Activated T-helper 1 cell treated with anti-CD3 and anti-CD28 coated beads, Interleukin-12 subunit alpha, Interleukin-12 subunit beta, Interleukin-2, Interleukin-4 antibody, amounts not matched to agents 30 ng/mL and 10 ng/mL and 1 ng/mL, durations not matched to agents 14 hours and 24 hours and 36 hours (primary cell): Measurements from ENCODE around the gene SYNM. TPM values are rescaled to one million over a fixed set of nuclear protein-coding genes. Genes with fewer than 3 reads are reported as not detected.
A peak's percentile ranks its signal among the peaks of the same experiment; 100 is the strongest.
"Not testable (repeated sequence)": the region's sequence is repeated elsewhere in the genome, so short reads cannot be mapped to it uniquely, and the experiment has no call there.

Experiments used
- DNase-seq: peaks from one replicate; pipeline ENCODE4 v3.0.0; 2021; ENCODE audit warnings: low spot score
- H3K27ac Mint-ChIP-seq: one replicate; pipeline ENCODE4 v1.8.0; 2021; ENCODE audit warnings: mild to moderate bottlenecking, mixed read lengths
- H3K27me3 Mint-ChIP-seq: one replicate; pipeline ENCODE4 v1.8.0; 2022; ENCODE audit warnings: mild to moderate bottlenecking, moderate library complexity, mixed read lengths; ENCODE audit not compliant: insufficient read depth
- H3K36me3 Mint-ChIP-seq: one replicate; pipeline ENCODE4 v1.8.0; 2021; ENCODE audit warnings: low read depth, mixed read lengths
- H3K4me1 Mint-ChIP-seq: one replicate; pipeline ENCODE4 v1.8.0; 2021; ENCODE audit warnings: low read depth, mixed read lengths
- H3K4me3 Mint-ChIP-seq: one replicate; pipeline ENCODE4 v1.8.0; 2021; ENCODE audit warnings: mild to moderate bottlenecking, moderate library complexity, mixed read lengths
- H3K9me3 Mint-ChIP-seq: one replicate; pipeline ENCODE4 v1.8.0; 2021; ENCODE audit warnings: mixed read lengths
- intact Hi-C: fragments of 100-400 bp; cut with micrococcal nuclease; formaldehyde crosslinking; loops from one replicate; pipeline ENCODE4 v1.15.1; 2024
- total RNA-seq: library from RNA; stranded (reverse); gene quantifications from 2 replicates; pipeline ENCODE4 v1.2.3, GENCODE V29; 2022

The SYNM gene, protein sequence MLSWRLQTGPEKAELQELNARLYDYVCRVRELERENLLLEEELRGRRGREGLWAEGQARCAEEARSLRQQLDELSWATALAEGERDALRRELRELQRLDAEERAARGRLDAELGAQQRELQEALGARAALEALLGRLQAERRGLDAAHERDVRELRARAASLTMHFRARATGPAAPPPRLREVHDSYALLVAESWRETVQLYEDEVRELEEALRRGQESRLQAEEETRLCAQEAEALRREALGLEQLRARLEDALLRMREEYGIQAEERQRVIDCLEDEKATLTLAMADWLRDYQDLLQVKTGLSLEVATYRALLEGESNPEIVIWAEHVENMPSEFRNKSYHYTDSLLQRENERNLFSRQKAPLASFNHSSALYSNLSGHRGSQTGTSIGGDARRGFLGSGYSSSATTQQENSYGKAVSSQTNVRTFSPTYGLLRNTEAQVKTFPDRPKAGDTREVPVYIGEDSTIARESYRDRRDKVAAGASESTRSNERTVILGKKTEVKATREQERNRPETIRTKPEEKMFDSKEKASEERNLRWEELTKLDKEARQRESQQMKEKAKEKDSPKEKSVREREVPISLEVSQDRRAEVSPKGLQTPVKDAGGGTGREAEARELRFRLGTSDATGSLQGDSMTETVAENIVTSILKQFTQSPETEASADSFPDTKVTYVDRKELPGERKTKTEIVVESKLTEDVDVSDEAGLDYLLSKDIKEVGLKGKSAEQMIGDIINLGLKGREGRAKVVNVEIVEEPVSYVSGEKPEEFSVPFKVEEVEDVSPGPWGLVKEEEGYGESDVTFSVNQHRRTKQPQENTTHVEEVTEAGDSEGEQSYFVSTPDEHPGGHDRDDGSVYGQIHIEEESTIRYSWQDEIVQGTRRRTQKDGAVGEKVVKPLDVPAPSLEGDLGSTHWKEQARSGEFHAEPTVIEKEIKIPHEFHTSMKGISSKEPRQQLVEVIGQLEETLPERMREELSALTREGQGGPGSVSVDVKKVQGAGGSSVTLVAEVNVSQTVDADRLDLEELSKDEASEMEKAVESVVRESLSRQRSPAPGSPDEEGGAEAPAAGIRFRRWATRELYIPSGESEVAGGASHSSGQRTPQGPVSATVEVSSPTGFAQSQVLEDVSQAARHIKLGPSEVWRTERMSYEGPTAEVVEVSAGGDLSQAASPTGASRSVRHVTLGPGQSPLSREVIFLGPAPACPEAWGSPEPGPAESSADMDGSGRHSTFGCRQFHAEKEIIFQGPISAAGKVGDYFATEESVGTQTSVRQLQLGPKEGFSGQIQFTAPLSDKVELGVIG (N-terminal part only)
- 2.0 and 2.2 TPM in 2 replicates for total RNA-seq

DNA sequence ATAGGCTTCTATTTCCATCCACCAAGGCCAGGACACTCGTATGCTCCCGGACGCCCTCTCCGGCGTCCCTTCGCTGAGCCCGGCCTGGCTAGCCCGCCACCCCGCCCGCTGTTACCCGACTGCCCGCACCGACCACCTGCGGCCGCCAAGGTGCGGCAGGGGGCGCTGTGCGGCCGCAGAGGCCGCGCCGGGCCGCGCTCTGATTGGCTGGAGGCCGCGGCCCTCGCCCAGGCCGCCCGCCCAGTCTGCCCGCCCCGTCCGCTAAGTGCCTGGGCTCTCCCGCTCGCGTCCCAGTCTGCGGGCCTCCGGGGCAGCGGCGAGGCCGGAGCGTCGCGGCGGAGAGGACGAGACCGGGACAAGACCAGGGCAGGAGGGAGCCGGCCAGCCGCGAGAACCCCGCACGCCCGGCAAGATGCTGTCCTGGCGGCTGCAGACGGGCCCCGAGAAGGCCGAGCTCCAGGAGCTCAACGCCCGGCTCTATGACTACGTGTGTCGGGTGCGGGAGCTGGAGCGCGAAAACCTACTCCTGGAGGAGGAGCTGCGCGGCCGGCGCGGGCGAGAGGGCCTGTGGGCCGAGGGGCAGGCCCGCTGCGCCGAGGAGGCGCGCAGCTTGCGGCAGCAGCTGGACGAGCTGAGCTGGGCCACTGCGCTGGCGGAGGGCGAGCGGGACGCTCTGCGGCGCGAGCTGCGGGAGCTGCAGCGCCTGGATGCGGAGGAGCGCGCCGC is at the start of gene SYNM:
Gene SYNM, plus strand, starts transcription at position 293 of the 726 bp plus-strand sequence. Its CDS starts 120 bp downstream, at position 413.
- peak; percentile 39 for DNase-seq
- Mint-ChIP-seq H3K4me3 (peak within 1 kb of the TSS; percentile 69), H3K9me3 (no peaks in the 10 kb centered on the region), H3K27ac (no peak within 1 kb of the TSS), H3K4me1 (peaks cover 12% of the 10 kb centered on the region), H3K36me3 (no peaks in the 10 kb centered on the region), H3K27me3 (peaks cover 36% of the 10 kb centered on the region)
- intact Hi-C loops: loop anchor here (1.0 to 10.0 kb wide), 3 partner anchors 108 to 650 kb away; partner anchors contain the start of gene LRRC28

DNA sequence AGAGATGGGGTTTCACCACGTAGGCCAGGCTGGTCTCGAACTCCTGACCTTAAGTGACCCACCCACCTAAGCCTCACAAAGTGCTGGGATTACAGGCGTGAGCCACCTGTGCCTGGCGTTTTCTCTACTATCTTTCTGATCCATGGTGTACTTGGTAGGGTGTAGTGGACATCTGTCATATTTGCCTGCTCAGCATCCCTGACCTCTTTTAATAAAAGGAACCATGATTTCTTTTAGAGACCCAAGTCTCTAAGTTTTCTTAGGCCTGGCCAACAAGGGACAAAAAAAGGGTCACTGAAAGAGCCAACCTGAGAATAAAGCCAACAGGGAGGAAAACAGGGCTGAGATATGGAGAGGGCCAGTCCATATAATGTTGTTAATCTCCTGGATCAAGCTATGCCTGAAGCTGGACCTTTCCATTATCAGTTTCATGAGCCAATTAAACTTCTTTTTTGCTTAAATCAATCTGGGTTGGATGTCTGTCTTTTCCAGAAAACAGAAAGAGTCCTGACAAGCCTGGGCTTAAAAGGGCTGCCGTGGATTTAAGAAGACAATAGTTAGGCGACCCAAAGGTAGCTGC is 49.2 kb upstream of the SYNM start:
- intact Hi-C loops: loop anchor here (5.0 kb wide), 1 partner anchor 538 kb away; no protein-coding TSS in a partner anchor
- H3K4me1 Mint-ChIP-seq: peaks cover 15% of the 10 kb centered on the region
- H3K27me3 Mint-ChIP-seq: peaks cover 22% of the 10 kb centered on the region
- no peak overlapping the region for H3K27ac Mint-ChIP-seq
- no peak overlapping the region for H3K4me3 Mint-ChIP-seq
- no peaks in the 10 kb centered on the region for H3K36me3 Mint-ChIP-seq
- no peak for DNase-seq
- no peaks in the 10 kb centered on the region for H3K9me3 Mint-ChIP-seq

DNA sequence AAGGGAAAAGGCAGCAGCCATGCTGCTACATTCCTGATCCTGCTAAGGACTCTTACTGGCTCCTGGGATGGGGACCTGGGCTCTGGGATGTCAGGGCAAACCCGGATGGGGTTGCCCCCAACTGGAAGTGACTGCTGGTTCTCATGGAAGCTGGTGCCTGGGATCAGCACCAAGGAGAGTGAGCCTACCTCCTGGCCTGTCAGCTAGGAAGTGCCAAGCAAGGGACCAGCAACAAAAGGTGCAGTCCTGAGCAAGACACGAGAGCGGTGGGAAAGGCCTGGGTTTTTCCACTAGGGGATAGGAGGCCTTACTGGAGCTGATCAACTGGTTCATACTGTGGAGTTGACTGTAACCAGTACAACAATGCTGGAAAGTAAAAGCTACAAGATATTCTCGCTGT is 47.9 kb upstream of the SYNM start:
- Mint-ChIP-seq H3K4me3 (no peak overlapping the region), H3K4me1 (peaks cover 13% of the 10 kb centered on the region), H3K27ac (no peak overlapping the region), H3K36me3 (no peaks in the 10 kb centered on the region), H3K9me3 (no peaks in the 10 kb centered on the region), H3K27me3 (peaks cover 31% of the 10 kb centered on the region)
- DNase-seq: no peak
- intact Hi-C loops: loop anchor here (5.0 kb wide), 1 partner anchor 540 kb away; no protein-coding TSS in a partner anchor

DNA sequence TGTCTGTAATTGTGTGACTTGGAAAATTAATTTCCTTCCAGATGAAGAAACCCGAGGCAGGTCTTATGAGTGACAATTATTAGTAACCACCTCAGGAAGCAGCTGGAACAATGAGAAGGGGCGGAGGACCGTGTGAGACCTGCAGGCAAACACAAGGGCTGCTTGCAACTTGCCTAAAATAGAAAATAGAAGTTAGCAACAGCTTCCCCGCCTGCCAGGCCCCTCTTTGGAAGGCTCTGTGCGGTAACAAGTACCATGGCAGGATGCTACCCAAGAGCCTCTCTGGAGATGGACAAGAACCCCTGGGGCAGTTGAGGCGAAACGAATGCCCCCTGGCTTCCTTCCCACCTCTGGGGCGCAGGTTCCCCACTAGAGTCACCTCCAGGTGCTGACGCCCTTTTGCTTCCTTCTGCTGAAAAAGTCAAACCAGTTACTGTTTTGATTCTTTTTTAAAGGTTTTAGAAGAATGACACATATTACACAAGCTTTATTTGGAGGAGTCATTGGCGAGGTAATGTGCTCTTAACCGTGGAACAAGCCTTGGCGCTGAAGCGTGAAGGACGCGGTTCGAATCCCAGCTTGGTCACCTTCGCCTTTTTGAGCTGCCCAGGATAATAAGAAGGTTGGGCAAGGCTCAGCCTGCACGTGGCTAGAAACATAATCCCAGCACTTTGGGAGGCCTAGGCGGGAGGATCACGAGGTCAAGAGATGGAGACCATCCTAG is 47.0 kb upstream of the SYNM start:
- Mint-ChIP-seq H3K4me3 (peak overlapping the region; percentile 79), H3K9me3 (no peaks in the 10 kb centered on the region), H3K36me3 (no peaks in the 10 kb centered on the region), H3K4me1 (peaks cover 8% of the 10 kb centered on the region), H3K27ac (peak overlapping the region; percentile 58), H3K27me3 (peaks cover 31% of the 10 kb centered on the region)
- no peak for DNase-seq
- intact Hi-C loops: loop anchor here (2.0 to 5.0 kb wide), 4 partner anchors 43 to 541 kb away; partner anchors contain the start of gene IGF1R

DNA sequence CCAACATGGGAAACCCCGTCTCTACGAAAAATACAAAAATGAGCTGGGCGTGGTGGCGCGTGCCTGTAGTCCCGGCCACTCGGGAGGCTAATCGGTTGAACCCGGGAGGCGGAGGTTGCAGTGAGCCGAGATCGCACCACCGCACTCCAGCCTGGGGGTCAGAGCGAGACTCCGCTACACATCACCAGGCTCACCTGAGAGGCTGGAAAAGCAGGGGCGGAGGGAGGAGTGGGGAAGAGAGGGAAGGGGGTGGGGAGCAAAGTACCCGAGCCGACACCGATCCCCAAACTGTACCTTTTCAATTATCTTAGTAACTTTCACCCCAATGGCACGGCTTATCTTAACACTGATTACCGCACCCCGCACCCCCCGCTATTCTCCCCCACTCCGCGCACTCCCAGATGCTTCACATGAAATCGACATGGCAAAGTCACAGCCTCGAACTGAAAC is 46.4 kb upstream of the SYNM start:
- no peaks in the 10 kb centered on the region for H3K9me3 Mint-ChIP-seq
- intact Hi-C loops: loop anchor here (2.0 to 5.0 kb wide), 4 partner anchors 44 to 541 kb away; partner anchors contain the start of gene IGF1R
- H3K4me3 Mint-ChIP-seq: peak overlapping the region; percentile 79
- no peak overlapping the region for H3K27ac Mint-ChIP-seq
- peaks cover 29% of the 10 kb centered on the region for H3K27me3 Mint-ChIP-seq
- DNase-seq: no peak
- H3K4me1 Mint-ChIP-seq: peaks cover 8% of the 10 kb centered on the region
- H3K36me3 Mint-ChIP-seq: no peaks in the 10 kb centered on the region

DNA sequence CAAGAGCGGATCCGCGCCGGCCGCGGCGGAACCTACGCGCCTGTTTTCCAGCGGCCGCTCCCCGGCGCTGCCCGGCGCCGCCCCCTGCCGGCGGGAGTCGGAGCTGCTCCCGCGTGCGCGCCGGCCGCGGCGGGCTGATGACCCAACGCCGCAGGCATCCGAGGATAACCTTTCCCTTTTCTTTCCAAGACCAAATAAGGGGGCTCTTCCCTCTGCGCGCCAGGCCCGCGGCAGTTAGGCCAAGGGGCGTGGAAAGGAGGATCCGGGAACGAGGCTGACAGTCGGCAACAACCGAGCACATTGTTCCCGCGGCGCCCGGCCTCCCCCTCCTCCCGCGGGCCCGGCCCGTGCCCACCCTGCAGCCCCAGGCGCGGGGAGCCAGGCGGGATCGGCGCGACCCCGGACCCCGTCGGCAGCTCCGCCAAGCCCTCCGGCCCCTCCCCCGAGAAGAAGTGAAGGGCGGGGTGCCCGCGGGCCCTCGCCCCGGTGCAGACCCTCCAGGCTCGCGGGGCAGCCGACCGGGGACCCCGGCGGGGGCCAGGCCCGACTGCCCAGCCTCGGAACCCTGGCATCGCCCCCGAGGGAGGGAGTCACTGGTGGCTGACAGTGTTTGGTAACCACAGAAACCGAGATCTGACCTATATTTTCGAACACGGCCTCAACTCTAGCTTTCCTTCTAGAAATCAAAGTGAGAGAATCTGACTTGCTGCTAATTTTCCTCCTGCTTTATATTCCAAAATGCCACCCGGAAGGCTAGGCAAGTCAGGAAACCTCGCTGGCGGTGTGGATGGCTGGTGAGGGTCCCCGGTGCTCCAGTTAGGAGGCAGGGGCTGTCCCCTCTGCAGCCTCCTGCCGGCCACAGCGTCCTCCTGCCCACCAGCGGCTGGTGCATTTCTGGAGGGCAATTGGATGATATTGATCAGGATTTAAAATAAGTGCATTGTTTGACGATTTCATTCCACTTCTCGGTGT is 45.6 kb upstream of the SYNM start:
- intact Hi-C loops: loop anchor here (1.0 to 5.0 kb wide), 5 partner anchors 17 to 542 kb away; partner anchors contain the start of gene IGF1R
- H3K27me3 Mint-ChIP-seq: peaks cover 29% of the 10 kb centered on the region
- H3K4me3 Mint-ChIP-seq: peak overlapping the region; percentile 70
- no peaks in the 10 kb centered on the region for H3K9me3 Mint-ChIP-seq
- H3K4me1 Mint-ChIP-seq: peaks cover 8% of the 10 kb centered on the region
- no peak overlapping the region for H3K27ac Mint-ChIP-seq
- no peaks in the 10 kb centered on the region for H3K36me3 Mint-ChIP-seq
- peak; percentile 48 for DNase-seq

DNA sequence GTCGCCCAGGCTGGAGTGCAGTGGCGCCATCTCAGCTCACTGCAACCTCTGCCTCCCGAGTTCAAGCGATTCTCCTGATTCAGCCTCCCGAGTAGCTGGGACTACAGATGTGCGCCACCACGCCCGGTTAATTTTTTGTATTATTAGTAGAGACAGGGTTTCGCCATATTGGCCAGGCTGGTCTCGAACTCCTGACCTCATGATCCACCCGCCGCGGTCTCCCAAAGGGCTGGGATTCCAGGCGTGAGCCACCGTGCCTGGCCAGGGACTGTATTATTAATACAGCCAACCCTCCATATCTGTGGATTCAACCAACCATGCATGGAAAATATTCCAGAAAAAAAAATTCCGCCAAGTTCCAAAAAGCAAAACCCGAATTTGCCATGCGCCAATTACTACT is 44.7 kb upstream of the SYNM start:
- H3K4me1 Mint-ChIP-seq, H3K27ac Mint-ChIP-seq, H3K36me3 Mint-ChIP-seq, H3K9me3 Mint-ChIP-seq, DNase-seq, intact Hi-C loops: not testable (repeated sequence)
- peak overlapping the region; percentile 15 for H3K4me3 Mint-ChIP-seq
- H3K27me3 Mint-ChIP-seq: peaks cover 31% of the 10 kb centered on the region

DNA sequence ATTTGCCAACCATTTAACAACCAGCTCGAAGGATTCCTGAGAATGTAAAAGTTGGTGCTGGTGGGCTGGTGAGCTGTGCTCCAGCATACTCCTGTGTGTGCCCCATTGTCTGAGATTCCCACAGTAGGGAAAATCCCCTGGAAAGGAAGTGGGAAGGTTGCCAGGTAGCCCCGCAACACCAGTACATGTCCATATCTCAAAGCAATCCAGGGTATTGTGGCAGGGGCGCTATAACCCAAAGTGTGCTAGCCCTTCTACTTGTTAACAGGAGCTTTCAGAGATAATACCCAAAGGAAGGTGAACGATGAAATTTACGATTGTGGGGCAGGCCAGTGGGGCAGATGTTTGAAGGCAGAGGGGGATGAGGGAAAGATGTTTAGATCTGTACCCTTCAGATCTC is 42.7 kb upstream of the SYNM start:
- no peak for DNase-seq
- H3K4me1 Mint-ChIP-seq: peaks cover 8% of the 10 kb centered on the region
- intact Hi-C loops: no loop called here
- H3K27me3 Mint-ChIP-seq: peaks cover 33% of the 10 kb centered on the region
- no peak overlapping the region for H3K27ac Mint-ChIP-seq
- no peak overlapping the region for H3K4me3 Mint-ChIP-seq
- H3K36me3 Mint-ChIP-seq: no peaks in the 10 kb centered on the region
- H3K9me3 Mint-ChIP-seq: no peaks in the 10 kb centered on the region

DNA sequence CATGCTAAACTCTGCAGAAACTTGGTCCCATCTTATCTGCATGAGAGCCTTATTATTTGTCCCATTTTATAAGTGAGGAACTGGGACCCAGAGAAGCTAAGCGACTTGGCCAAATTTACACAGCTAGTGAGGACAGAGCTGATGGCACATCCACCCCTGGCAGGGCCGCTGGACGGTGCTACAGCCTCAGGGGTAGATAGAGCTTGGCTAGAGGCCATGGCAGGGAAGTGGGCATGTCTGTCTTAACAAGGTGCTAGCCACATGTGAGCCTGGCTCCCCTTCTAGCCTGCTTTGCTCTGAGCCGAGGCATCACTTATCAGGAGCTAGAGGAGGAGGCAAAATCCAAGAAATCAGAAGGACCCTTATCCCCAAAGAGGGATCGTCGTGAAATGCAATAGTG is 36.7 kb upstream of the SYNM start:
- Mint-ChIP-seq H3K9me3 (no peaks in the 10 kb centered on the region), H3K4me1 (no peaks in the 10 kb centered on the region), H3K4me3 (no peak overlapping the region), H3K27ac (no peak overlapping the region), H3K36me3 (no peaks in the 10 kb centered on the region), H3K27me3 (peaks cover 9% of the 10 kb centered on the region)
- DNase-seq: no peak
- intact Hi-C loops: no loop called here

DNA sequence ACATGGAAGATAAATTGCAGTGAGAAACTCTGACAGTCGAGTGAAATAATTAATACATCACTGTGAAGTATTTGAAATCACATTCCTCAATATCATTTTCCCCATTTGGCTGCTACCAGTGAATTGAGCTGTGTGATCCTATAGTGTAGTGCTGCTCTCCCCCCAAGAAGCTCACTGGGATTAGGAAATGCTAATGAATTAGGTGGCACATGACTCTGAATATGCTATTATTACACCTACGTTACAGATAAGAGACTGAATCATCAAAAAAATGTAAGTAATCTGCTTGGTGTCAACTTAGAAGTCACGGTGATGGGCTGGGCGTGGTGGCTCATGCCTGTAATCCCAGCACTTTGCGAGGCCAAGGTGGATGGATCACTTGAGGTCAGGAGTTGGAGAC is 34.7 kb upstream of the SYNM start:
- H3K27ac Mint-ChIP-seq: no peak overlapping the region
- H3K4me1 Mint-ChIP-seq: no peaks in the 10 kb centered on the region
- no peak for DNase-seq
- no peaks in the 10 kb centered on the region for H3K9me3 Mint-ChIP-seq
- intact Hi-C loops: no loop called here
- H3K36me3 Mint-ChIP-seq: no peaks in the 10 kb centered on the region
- H3K4me3 Mint-ChIP-seq: no peak overlapping the region
- peaks cover 10% of the 10 kb centered on the region for H3K27me3 Mint-ChIP-seq
